ENCODE measurements around the gene ITGAV. TPM values are rescaled to one million over a fixed set of nuclear protein-coding genes. Genes with fewer than 3 reads are reported as not detected.

ITGAV gene
- total RNA-seq, 1 experiment from 2014 or later, result 26.9 TPM

DNA sequence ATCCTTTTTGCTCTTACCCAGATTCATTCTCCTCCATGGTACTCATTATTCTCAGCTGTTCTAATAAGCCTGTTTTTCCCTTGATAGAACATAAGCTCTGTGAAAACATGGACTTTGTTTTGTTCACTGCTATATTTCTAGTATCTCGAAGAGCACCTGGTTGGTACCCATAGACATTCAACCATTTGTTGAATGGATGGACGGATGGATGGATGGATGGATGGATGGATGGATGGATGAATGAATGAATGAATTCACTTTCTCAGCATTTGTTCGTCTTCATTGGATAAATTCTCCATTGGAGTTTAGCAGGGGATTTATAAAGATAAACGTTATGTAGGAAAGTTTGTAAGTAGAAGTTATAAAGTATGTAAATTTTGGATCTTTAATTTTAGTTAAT lies 106.9 kb downstream of the ITGAV start:
- H3K23me2 ChIP-seq (ENCODE audit: insufficient read length, low read depth, low read length, poor library complexity, severe bottlenecking), result peaks cover 8% of the 10 kb centered on the region
- H3K79me1 ChIP-seq (ENCODE audit: insufficient read depth, low read depth, low read length, poor library complexity, severe bottlenecking), result peaks cover 4% of the 10 kb centered on the region
- no peaks in the 10 kb centered on the region; the same call in 1 of the 2 replicates for H3K27me3 ChIP-seq (ENCODE audit: insufficient read depth, low read length)
- H3K4me1 ChIP-seq (ENCODE audit: insufficient read depth, low read length), result peaks cover 3% of the 10 kb centered on the region
- no peak overlapping the region for H2BK12ac ChIP-seq (ENCODE audit: insufficient read length, low read depth, low read length)
- H2BK20ac ChIP-seq (ENCODE audit: low read depth, low read length, poor library complexity, severe bottlenecking), result no peak overlapping the region
- no peak overlapping the region for H3K27ac Mint-ChIP-seq
- H3T11ph ChIP-seq (ENCODE audit: low read length), result no peak overlapping the region
- no peak overlapping the region for H2BK120ac ChIP-seq (ENCODE audit: low read depth, low read length, poor library complexity, severe bottlenecking)
- H4K8ac ChIP-seq (replicated peaks; ENCODE audit: insufficient read length, low read depth, low read length), result no peak overlapping the region
- peaks cover 2% of the 10 kb centered on the region; the same call in 1 of the 2 replicates for H3K79me2 ChIP-seq (ENCODE audit: insufficient read depth, low read length)
- H3K4me2 ChIP-seq (ENCODE audit: insufficient read depth, insufficient read length, low read length), result no peak overlapping the region
- H3K4me1 Mint-ChIP-seq, result peaks cover 10 to 26% of the 10 kb centered on the region in 2 experiments; a peak in 3 of 4 replicates
- peaks cover 15% of the 10 kb centered on the region for H3K27me3 Mint-ChIP-seq (ENCODE audit: low read depth)
- no peaks in the 10 kb centered on the region for H4K20me1 ChIP-seq (ENCODE audit: control insufficient read depth, insufficient read depth, insufficient read length)
- DNase-seq, result no peak
- TF ChIP-seq, protein P1, sequence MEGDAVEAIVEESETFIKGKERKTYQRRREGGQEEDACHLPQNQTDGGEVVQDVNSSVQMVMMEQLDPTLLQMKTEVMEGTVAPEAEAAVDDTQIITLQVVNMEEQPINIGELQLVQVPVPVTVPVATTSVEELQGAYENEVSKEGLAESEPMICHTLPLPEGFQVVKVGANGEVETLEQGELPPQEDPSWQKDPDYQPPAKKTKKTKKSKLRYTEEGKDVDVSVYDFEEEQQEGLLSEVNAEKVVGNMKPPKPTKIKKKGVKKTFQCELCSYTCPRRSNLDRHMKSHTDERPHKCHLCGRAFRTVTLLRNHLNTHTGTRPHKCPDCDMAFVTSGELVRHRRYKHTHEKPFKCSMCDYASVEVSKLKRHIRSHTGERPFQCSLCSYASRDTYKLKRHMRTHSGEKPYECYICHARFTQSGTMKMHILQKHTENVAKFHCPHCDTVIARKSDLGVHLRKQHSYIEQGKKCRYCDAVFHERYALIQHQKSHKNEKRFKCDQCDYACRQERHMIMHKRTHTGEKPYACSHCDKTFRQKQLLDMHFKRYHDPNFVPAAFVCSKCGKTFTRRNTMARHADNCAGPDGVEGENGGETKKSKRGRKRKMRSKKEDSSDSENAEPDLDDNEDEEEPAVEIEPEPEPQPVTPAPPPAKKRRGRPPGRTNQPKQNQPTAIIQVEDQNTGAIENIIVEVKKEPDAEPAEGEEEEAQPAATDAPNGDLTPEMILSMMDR (conservative IDR thresholded peaks at IDR 0.05), result no peak
- no peak overlapping the region for H2AK5ac ChIP-seq (ENCODE audit: insufficient read length, low read length)
- no peak overlapping the region for H3K18ac ChIP-seq (ENCODE audit: insufficient read length, low read depth, low read length)
- no peak overlapping the region for H3K4me3 Mint-ChIP-seq
- H3K27ac ChIP-seq (ENCODE audit: insufficient read length, low read depth, low read length), result no peak overlapping the region
- H3K14ac ChIP-seq (ENCODE audit: insufficient read depth, low read length), result no peak overlapping the region
- peaks cover 0 to 2% (median 0%) of the 10 kb centered on the region in 3 experiments; a peak in 1 of 7 replicates for H3K36me3 Mint-ChIP-seq (ENCODE audit: insufficient read depth in 1 of 3, low read depth in 3 of 3)
- no peak overlapping the region for H3K9ac ChIP-seq (ENCODE audit: extremely low read depth, insufficient read length, low read length)
- no peak overlapping the region for H3K4ac ChIP-seq (ENCODE audit: low read depth, low read length)
- no peak overlapping the region for H3K23ac ChIP-seq (ENCODE audit: insufficient read length, low read depth, low read length)
- H3K56ac ChIP-seq (ENCODE audit: insufficient read length, low read depth, low read length), result no peak overlapping the region
- no peak overlapping the region for H2AFZ ChIP-seq (ENCODE audit: low read length)
- H4K91ac ChIP-seq (ENCODE audit: insufficient read length, low read depth, low read length), result no peak overlapping the region
- H2BK5ac ChIP-seq (ENCODE audit: insufficient read length, low read length), result no peak overlapping the region
- H3K9me3 Mint-ChIP-seq, result no peaks in the 10 kb centered on the region
- H3K9me3 ChIP-seq (ENCODE audit: control insufficient read depth, low read depth, low read length), result no peaks in the 10 kb centered on the region
- WGBS (ENCODE audit: extremely low coverage, insufficient read length, low lambda C conversion rate), result 100% methylated on average over 1 of the region's 4 CpGs
- H4K5ac ChIP-seq (ENCODE audit: insufficient read length, low read depth, low read length), result no peak overlapping the region
- no peak overlapping the region for H2BK15ac ChIP-seq (ENCODE audit: low read depth, low read length)
